Activated T-helper 1 cell treated with Interleukin-2 at 50 U/mL for 16 hours (primary cell): Measurements from ENCODE around the gene DYNLT1.
"Not testable (repeated sequence)": the region's sequence is repeated elsewhere in the genome, so short reads cannot be mapped to it uniquely, and the experiment has no call there.

Source experiments
- DNase-seq: peaks from one replicate; pipeline ENCODE4 v3.0.0-alpha.2; 2020; ENCODE audit warnings: low read depth

The DYNLT1 gene

DNA sequence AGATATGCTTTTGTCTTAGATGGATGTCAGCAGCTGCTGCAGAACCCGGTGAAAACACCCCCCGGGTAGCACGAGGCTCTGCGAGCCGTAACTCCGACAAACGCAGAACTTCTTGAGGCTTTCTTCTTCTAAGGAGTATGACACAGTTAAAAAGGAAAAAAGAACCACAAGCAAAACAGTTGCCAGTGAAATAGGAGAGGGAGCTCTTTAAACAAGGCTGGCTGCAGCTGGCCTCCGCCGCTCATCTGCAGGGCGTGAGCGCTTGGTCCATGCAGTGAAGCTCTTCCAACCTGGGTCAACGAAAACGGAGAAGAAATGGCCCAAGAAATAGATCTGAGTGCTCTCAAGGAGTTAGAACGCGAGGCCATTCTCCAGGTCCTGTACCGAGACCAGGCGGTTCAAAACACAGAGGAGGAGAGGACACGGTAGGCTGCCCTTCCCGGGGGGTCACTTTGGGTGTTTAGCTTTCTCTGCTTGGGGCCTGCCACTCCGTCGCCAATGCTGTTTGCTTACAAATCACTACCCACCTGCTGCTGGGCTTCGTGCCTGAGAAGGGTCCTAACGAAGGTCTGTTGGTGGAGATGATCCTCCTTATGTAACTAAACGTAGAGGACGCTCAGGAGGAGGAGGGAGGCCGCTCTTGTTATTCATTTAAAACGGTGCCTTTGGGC, 18.5 kb upstream of the DYNLT1 start:
- DNase-seq: no peak

DNA sequence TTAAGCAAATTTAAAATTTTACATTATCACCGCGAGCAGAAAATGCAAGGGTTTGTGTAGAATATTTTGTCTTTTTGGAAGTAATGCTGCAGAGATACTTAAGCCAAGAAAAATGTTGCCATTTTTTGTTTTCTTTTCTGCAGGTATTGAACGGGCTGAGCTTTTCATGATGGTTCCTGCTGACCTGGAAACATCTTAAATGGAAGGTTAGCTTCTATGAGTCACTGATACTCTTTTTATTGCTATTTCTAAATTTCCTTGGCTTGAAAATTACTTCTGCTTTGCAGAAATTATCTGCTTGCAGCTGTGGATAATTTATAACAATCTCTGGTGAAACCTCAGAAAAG, 18.0 kb upstream of the DYNLT1 start:
- no peak for DNase-seq

DNA sequence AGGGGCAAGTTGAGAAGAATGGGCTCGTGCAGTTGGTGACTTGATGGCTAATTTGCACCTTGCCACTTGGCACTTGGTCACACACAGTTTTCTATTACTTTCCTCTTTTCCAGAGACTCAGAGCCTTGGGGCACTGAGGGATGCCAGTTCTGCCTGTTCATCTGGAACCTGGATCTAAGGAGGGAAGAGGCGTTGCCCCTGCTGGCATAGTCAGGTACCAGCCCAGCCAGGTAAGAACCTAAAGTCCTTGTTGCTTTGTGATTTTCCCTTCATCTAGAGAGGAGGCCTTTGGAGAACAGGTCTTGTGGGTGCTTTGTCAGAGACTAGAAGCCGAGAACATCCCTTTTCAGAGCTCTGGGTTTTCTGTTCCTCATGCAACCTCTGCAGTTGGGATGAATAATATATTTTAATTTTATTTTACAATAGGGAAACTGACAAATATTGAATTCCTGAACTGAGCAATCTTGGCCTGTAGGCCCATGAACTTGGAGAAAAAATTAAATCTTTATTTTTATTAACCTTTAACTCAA, 16.7 kb upstream of the DYNLT1 start:
- no peak for DNase-seq

DNA sequence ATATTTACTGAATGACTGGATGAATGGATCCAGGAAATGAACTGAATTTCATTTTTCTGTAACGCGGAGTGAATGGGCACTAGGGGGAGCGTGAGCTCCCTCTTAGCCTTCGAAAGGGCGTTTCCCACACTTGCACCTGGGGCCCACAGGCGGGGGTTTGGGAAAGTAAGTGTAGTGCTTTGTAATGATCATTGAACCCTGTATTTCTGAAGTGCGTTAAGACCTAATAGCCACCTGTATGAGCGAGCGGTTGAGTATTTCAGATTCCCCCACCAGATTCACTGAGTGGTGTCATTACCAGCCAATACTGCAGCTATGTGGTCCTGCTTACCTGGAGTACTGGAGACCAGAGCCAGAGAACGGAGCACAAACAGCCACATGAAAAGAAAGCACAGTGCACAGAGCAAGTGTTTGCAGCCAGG, 15.8 kb upstream of the DYNLT1 start:
- peak; percentile 31 for DNase-seq

DNA sequence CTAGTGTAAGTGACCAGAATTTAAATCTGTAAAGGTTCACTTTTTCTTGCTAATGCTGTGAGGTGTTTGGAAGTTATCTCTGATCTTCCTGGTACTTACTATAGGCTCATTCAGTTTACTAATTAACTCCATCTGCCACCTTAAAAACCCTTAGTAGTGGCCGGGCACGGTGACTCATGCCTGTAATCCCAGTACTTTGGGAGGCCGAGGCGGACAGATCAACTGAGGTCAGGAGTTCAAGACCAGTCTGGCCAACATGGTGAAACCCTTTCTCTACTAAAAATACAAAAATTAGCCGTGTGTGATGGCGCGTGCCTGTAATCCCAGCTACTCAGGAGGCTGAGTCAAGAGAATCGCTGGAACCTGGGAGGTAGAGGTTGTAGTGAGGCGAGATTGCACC, 12.4 kb upstream of the DYNLT1 start:
- DNase-seq: not testable (repeated sequence)

DNA sequence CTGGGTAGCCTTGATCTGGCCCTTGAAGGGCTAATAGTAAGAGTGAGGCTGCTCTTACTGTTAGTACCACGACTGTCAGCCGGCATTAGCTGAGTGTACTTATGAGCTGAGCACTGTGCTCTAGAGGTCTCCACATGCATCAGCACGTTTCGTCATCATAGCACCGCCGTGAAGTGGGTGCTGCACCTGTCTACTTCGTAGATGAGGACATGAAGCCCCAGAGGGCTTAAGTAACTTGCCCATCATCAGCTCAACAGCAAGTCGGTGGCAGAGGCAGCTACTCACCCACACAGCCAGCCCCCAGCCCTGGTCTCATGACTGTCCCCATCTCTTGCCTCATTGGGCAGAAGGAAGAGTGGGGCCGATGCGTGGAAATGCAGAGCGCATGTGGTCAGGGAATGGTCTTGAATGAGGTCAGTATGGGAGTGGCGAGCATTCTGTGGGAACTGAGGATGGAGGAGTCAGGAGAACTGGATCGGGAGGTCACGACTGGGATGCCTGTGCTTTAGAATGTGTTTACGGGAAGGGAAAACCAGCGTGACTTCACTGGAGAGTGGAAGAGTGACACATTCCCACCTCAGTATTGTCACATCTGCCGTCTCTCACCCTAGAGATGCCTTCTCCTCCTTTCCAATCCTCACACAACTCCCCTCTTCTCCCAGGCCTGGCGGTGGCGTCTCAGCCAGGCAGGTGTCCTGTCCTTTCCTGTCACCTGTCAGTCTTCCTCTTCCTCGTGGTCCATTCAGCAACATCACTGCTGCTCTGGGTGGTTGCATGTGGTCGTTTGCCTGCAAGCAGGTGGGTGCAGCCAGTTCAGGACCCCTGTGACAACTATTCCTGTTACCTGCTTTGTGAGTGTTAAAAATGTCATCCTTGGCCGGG, 11.3 kb upstream of the DYNLT1 start:
- DNase-seq: no peak

DNA sequence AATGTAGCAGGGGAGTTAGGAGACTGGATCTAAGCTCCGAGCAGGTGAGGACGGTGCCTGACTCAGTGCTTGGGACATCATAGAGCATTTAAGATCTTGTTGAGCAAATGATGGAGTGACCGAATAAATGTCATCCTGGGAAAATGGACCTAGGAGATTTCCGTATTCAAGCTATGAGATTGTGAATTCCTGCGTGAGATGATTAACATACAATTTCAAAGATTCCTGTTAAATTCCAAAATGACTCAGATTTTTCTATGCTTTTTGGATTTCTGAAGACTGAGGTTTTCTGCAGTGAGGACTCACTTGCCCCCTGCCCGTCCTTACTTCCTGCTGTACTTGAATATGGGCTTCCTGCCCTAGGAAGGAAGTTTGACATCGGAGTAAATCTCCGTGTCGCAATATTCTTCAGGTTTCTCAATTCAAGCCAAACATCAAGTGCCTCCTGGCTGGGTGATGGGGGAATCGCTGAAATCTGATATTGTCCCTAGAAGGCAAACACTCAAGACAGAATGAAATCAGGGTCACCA, 10.5 kb upstream of the DYNLT1 start:
- DNase-seq: no peak

DNA sequence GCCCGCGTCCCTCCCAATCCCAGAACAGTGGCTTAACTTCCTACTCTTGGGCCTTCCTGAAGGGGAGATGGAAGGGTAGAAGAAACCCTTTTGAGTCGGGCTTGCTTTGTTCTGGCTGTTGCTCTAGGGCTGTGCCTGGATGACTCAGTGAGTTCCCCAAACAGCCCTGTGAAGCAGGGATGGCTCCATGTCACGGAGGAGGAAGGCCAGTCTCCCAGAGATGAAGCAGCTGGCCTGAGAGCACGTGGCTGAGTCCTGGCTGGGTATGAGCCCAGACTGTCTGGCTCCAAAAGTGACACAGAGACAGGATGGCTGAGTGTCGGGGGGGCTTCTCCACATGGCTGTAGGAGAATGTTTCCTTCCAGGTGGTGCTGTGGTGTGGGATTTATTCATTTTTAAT, 10.0 kb upstream of the DYNLT1 start:
- no peak for DNase-seq

DNA sequence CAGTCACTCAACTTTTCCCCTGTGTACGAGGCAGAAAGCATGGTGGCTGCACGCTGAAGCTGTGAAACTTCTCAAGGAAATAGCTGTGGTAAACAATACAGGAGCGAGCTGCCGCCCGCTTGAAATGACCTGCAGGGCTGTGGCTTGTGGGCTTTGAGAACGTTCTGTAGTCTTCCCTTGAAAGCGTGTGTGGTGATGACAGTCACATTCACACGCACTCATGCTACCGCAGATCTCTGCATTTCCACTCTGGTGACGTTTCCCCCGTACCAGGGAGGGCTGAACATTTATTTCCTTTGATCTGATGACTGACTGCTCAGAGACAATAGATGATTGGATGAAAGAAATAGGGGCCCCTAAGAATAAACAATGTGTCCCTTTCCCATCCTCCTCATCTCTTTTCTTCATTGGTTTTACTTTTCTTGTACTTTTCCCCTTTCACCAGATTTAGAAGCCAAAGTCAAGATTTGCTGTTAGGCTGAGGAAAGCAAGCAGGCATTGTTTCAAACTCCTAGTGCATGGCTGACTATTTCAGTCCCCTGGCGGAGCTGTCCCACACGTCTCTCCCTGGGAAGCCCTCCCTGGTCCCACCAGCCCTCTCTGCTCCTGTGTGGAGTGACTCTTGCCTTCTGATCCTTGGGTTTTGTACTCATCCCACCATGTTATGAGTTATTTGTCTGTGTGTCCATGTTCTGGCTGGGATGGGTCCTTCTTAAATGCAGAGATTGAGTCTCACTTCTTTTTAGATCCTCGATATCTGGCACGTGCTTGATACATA, 9.2 kb upstream of the DYNLT1 start:
- peak; percentile 78 for DNase-seq

DNA sequence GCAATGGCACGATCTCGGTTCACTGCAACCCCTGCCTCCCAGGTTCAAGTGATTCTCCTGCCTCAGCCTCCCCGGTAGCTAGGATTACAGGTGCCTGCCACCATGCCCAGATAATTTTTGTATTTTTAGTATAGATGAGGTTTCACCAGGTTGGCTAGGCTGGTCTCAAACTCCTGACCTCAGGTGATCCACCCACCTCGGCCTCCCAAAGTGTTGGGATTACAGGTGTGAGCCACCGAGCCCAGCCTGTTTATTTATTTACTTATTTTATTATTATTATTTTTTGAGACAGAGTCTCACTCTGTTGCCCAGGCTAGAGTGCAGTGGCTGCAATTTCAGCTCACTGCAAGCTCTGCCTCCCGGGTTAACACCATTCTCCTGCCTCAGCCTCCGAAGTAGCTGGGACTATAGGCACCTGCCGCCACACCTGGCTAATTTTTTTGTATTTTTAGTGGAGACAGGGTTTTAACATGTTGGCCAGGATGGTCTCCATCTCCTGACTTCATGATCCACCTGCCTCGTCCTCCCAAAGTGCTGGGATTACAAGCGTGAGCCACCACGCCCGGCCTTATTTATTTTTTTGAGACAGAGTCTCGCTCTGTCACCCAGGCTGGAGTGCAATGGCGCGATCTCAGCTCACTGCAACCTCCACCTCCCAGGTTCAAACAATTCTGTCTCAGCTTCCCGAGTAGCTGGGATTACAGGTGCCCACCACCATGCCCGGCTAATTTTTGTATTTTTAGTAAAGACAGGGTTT, 7.6 kb upstream of the DYNLT1 start:
- DNase-seq: not testable (repeated sequence)

DNA sequence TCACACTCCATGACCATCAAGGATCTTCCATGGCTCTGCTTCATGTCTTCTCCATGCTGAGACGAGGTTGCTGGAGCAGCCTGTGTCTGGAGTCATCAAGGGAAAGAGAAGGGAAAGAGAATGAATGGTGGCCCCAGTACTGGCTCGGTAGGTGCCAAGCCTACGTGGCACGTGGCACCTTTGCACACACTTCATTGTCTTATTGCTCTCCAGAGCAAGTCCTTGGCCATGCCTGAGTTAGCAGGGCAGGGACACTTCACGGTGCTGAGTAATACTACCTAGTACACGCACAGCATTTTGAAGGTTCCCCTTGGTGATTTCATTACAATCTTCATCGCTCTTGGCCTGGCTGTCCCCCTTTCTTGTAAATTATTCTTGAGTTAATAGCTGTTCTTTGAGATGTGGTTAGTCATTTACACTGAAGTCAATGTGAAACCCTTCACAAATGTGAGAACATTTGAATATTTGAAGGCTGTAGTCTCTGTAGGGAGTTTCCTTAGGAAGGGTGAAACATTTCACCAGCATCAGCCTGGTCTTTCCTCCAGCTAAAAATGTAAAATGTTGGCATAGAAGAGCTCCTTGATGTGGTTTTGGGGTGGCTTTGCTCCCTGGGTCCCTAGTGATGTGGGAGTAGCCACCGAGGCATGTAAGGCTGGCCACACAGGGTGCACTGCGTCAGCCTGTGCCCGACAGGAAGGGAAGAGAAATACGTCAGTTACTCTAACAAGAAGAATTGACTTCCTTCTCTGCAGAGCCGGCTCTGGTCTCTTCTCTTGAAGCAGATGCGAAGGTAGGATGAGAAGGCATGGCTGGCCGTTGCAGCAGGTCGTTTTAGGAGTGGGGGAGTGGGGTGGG, 5.0 kb upstream of the DYNLT1 start, which contains the start of gene SYTL3:
Gene SYTL3 (plus strand): TSS at position 766 of the 855 bp plus-strand sequence. CDS start 13,215 bp downstream, outside the sequence.
- DNase-seq: peak; percentile 53

DNA sequence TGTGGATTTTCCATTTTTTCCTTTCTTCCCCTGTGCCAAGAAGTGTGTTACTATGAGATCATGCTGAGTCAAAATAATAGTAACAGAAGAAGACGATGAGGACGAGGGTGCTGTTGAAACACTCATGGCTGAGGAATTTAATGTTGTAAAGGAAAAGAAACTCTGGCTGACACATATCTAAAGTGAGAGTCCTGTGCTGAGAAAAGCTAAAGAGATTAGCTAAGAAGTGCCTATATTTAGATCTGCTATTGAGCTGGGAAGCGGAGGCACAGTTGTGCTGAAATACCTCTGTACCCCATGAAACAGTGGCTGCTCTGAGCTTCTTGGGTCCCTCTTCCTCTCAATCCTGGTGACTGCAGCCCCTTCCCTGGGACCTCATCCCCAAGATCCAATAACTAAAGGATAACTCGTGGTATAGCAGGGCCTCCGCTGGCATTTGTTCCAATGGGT, 4.2 kb upstream of the DYNLT1 start:
- no peak for DNase-seq

DNA sequence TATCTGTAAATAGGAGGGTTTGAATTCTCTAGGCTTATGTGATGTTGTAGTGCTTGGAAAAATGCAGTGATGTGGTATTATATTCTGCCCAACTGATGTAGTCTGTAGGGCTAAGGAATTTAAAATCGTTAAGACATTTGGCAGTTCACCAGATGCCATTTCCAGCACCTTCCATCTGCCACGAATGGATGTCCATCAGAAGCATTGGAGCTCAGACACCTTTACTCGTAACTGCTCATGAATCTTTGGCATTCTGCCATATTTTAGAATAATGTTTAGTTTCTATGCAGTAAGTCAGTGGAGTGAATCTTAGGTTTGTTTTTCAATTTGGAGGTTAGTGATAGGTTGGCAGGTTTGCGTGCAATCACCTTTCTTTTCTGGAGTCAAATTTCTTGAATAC, 3.0 kb upstream of the DYNLT1 start:
- DNase-seq: no peak

DNA sequence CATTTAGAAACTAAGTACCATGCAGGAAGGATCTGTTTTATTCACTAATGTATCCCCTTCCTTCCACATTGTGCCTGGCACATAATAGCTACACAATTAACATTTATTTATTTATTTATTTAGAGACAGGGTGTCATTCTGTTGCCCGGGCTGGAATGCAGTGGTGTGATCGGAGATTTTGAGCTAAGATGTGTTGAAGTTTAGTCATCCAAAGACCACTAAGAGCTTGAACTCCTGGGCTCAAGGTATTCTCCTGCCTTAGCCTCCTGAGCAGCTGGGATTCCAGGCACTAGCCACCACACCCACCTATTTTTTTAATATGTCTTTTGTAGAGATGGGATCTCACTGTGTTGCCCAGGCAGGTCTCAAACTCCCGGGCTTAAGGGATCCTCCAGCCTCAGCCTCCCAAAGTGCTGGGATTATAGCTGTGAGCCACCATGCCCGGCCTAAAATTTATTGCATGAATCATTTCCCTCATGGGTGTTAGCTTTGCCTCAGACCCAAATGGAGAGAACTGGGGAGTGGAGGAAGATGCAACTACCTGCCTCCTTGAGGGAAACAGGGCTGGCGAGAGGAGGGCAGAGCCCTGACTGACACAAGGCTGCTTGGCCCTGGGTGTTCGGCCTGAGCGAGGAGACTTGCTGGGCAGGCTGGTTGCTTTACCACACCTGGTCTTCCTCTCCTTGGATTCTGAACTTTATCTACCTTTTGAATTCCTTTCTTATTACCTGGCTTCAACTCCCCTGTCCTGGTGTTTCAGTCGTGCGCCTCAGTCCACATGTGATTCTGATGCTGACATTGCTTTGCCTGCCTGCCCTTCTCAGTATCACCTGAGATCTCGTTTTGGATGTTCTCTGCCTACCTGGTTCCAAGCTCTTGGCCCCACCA, 1.7 kb upstream of the DYNLT1 start:
- DNase-seq: no peak

DNA sequence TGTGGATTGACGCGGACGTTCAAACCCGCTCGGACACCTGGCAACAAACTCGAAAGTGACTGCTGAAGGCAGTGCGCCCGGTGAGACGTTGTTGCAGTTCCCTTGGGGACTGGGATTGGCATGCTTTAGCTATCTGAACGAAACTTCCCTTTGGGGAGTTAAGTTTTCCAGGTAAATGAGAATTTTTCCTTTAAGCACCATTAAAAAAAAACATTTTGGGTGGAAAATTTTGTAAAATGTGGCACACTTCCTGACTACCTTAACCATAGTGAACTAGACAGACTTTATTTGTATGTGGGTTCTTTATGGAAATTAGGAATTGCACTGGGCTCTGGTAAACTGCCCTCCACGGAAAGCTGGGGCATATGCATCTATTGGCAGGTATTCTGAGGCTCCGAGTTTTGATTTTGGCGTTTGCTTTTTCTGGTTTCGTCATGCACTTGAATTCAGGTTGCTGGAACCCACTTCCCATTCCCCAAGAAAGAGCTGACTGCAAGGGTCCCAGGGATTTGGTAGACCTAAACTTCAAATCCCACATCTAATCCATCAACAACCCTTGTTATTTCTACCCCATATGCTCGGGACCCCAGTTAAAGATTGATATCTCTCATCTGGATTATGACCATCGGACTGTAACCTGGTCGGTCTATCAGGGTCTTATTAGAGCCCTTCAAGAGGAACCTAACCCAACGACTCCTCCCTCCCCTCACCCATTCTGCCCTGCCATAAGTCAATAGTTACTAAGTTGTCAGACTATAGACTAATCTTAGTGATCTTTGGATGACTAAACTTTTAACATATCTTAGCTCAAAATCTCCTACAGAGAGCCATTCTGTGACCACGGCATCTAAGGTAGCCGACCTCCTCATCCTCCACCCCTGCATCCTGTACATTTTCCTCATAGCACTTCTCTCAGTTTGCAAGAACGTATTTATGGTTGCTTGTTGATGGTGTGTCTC, 800 bp upstream of the DYNLT1 start:
- no peak for DNase-seq

DNA sequence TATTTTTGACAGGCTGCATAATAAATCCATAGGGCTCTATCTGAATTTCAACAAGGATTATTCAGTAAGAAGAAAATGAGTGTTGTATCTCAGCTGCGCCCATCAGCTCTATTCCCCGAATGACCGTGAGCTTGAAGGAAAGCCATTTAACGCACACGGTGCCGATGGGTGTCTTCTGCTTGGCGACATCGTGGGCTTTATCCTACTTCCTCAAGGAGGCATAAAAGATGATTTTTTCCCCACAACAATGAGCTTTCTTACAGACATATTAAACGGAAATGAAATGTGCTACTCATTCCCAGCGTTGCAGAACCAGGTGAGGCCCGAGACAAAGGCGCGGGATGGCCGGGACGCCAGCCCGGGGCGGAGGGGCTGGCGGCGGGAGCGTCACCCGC, 710 bp downstream of the DYNLT1 start:
- no peak for DNase-seq

DNA sequence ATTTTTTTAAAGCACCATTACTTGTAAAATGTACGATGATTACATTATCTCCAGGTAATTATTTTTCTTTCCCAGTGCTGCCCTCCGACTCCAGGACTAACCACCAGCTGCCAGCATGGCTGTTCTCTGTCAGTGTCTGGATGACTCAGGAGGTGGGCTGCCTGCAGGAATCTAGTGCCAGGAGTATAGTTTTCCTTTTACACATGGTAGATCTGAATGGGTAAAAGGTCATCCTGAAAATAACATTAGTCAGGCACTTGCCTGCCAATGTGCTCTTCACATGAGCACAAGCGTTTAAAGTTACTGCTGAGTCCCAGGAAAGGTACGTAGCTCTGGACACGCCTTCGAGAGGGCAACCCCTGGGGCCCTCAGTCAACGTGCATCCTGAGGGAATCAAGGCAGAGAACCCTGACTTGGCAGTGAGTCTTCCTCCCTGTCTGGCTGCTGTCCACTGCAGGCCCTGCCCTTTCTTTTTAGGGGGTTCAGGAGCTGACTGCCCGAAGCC, 2.4 kb downstream of the DYNLT1 start:
- DNase-seq: no peak

DNA sequence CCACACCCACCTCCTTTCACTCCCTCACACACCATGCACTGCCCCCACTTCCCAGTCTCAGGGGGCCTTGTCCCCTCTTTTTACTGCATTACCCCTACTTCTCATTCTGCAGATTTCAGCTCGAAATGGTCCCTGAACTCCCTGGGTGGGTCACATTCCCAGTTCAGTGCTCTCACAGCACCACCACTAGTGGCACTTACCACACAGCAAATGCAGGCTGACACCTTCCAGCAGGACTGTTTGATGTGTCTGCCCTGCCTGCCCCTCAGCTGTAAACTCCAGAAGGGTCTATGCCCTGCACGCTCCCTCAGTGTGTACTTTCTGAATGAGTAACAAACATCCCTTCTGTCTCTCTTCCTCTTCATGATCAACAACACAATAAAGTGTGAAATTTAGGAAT, 4.0 kb downstream of the DYNLT1 start:
- no peak for DNase-seq
